ENCODE data around the gene FGD4.

GRCh38 chr12:32379667-32380066 lies 19.7 kb upstream of the FGD4 start:
- TF ChIP-seq CTCF (IDR thresholded peaks at IDR 0.05) = no peak
- no peak for TF ChIP-seq POLR2A (IDR thresholded peaks at IDR 0.05)

Measured in testis (tissue), 2 donors.